ENCODE data around the gene ERAL1. TPM values are rescaled to one million over a fixed set of nuclear protein-coding genes. Genes with fewer than 3 reads are reported as not detected.
"Not testable (repeated sequence)": the region's sequence is repeated elsewhere in the genome, so short reads cannot be mapped to it uniquely, and the experiment has no call there.

ERAL1 gene
- total RNA-seq, 1 experiment from 2014 or later: 43.6 TPM

DNA sequence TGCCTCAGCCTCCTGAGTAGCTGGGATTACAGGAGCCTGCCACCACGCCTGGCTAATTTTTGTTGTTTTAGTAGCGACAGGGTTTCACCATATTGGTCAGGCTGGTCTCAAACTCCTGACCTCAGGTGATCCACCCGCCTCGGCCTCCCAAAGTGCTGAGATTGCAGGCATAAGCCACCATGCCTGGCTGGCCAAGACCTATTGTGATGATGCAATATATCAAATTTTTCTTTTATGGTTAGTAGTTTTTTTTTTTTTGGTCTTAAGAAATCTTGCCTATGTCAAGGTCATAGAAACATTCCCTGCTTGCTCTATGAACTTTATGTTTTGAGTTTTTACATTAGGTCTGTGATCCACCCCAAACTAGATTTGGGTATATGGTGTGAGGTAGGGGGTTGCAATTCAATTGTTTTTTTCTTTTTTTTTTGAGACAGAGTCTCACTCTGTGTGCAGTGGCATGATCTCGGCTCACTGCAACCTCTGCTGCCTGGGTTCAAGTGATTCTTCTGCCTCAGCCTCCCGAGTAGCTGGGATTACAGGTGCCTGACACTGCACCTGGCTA is 22.4 kb downstream of the ERAL1 start:
- not testable (repeated sequence) for DNase-seq (ENCODE audit: extremely low read depth, low read depth)

DNA sequence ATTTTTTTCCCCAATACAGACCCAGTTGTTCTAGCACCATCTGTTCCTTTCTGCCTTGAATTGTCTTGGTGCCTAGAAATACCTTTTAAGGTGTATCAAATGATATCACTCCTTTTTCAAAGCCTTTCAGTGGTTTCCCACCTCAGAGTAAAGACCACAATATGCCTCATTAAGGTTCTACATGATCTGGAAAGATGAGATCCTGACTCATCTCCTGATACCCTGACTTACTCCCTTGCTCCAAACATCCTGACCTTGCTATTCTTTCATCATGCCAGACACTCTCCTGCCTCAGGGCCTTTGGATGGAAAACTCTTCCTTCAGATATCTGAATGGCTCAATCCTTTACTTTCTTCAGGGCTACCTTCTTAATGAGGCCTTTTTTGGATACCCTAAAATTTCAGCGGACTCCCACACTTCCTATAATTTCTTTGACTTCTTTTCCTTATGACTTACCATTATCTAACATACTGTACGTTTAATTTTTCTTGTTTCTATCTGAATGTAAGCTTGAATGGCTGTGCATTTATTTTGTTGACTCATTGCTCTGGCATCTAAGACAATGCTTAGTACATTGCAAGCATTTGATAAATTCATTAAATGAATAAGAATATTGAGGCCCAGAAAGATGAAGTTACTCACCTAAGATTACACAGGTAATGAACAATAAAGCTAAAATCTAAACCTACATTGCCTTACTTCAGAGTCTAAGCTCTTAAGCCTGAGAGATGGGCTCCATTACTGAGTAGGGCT is 23.5 kb downstream of the ERAL1 start:
- no peak for DNase-seq (ENCODE audit: extremely low read depth, low read depth)

DNA sequence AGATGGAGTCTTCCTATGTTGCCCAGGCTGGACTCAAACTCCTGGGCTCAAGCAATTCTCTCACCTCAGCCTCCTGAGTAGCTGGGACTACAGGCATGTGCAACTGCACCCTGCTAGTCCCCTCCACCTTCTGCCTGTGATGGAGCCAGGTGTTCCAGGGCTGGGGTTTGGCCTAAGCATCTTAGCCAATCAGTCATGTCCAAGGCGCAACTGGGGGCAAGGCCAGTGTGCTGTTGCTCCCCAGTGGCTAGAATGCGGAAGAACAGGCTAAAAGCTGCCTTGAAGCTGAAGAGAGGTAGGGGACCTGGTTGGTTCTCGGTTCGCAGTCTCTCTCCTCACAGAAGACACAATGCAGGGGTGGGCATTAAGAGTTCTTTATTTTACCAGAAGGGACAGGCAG is 24.2 kb downstream of the ERAL1 start:
- peak; percentile 46 for DNase-seq (ENCODE audit: extremely low read depth, low read depth)

DNA sequence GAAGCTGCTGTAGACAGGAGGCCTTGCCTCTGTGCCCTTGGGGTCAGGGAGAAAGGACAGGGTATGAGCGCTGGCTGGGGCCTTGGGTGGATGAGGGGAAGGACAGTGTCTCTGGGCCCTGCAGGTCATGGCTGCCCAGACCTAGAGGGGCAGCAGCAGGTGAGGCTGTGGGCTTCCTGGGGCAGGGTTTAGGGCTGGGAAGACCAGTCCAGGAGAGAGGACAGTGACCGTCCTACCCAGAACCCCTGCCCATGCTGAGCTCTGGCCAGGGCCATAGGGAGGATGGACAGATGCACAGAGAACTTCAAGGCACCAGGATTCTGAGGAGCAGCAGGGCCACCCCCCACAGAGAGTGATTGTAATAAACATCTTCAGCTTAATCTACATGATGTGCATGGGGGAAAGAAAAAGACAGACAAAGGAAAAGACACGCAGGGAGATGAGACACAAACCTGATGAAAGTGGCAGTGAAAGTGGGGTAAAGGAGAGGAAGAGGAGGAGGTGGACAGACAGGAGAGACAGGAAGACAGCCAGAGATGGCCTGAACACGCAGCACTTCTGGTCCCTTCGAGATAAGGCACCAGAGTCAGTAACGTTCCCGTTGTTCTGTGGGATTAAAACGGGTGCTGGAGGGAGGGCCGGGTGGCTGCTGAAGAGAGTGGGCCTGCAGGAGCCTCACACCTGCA is 25.2 kb downstream of the ERAL1 start:
- DNase-seq (ENCODE audit: extremely low read depth, low read depth): no peak

DNA sequence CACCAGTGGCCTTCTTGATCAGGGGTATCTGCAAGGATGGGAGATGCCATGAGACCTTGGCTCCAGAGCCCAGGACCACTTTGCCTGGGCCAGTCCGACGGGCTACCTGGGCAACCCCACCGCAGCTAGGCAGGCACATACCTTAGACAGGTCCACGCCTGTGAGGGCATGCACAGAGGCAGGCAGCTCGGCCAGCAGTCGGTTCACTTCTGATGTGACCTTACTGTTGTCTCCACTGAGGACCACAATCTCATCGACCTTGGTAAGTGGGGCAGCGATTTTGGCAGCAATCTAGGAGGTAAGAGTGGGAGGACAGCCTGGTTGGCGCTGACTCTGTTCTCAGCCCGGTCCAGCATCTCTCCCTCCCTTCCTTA is 25.7 kb downstream of the ERAL1 start:
- DNase-seq (ENCODE audit: extremely low read depth, low read depth): no peak

DNA sequence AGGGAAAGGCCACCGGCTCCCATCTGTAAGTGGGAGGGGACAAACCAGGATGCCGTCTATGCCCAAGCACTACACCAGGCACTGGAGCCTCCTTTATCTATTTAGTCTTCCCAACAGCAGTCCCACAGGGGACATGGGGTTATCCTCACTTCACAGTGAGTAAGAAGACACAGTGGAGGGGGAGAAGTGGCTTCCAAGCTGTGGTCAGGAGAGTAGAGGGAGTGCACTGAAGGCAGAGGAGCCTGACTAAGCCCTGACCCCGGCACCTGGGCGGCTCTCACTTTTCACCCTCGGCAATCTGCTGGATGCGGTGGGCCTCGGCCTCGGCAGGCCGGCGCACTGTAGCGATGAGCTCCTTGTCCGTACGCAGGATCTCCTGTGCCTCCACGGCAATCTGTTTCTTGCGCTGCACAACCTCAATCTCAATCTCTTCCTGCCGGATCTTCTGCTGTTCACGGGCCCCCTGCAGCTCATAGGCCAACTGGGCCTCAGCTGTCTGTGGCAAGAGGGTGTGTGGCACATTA is 26.8 kb downstream of the ERAL1 start:
- no peak for DNase-seq (ENCODE audit: extremely low read depth, low read depth)

DNA sequence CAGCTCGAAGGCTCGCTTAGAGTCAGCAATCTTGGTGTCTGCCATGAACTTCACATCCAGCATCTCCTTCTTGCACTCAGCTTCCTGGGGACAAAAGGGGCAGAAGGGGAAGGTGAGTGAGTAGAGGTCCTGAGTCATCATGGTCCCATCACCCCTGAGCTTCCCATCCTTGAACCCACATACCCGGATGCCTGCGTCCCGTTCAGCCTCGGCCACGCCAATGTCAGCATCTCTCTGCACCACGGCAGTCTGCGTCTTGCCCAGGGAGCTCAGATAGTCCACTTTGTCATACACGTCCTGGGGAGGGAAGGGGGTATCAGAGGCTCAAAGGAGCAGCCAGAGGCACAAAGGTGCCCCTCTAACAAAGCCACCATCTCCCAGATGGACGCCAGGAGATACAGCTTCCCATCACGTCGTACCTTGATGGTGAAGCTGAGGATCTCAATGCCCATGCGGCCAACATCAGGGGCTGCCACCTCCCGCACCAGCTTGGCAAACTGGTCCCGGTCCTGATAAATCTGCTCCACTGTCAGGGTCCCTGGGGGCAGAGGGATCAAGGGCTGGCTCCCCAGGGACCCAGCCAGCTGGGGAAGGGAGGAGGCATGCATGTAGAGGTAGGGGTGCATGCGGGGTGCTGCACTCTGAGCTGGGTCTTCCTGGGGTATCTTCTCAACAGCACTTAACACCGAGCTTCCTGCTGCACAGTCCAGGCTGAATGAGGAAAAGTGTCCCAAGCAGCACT is 27.5 kb downstream of the ERAL1 start:
- no peak for DNase-seq (ENCODE audit: extremely low read depth, low read depth)

DNA sequence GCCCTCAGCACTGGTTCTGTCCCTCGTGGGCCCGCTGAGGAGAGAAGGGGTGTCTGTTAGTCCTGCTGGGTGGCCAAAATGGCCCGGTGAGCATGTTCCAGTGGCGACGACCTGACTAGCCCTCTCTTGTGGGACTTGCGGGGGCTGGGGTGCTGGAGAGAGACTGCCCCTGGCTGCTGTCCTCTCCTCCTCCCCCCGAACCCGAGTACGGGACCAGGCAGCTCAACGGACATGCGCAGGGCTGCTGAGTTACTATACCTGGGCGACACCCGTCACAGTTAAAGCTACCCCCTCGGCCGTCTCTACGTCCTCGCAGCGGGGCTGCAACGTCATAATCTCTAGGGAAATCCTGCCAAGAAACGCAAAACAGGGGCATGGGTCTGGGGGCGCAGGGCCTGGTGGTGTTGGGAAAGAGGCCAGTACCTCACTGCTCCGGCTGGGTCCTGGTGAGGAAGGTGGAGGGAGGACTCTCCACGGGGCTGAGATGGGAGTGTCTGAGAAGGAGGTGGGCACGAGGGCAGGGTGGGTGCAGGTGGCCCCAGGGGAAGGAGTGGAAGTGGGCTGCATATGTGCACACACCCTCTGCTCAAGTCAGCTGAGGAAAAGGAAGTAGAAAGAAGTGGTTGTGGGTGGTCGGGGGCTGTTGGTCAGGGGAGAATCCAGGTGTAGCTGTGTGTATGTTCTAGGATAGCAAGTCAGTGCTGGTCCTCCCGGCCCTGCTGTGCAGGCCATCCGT is 29.3 kb downstream of the ERAL1 start:
- no peak for DNase-seq (ENCODE audit: extremely low read depth, low read depth)

DNA sequence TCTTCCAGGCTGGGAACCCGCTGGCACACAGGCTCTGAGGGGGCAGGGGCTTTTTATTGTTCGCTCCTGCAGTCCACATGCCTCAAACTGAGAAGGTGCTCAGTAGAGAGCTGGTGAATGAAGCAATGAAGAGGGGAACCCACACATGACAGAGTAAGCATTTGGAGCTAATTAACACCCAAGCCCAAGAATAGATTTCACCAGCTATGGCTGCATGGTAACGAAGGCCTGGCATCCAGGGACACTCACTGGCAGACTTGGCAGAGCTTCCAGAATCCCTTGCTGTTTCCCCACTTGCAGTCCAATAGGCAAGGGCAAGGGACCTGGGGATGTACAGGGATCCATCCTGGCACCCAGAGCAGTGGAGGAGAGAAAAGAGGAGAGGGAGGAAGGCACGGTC is 30.5 kb downstream of the ERAL1 start:
- no peak for DNase-seq (ENCODE audit: extremely low read depth, low read depth)

DNA sequence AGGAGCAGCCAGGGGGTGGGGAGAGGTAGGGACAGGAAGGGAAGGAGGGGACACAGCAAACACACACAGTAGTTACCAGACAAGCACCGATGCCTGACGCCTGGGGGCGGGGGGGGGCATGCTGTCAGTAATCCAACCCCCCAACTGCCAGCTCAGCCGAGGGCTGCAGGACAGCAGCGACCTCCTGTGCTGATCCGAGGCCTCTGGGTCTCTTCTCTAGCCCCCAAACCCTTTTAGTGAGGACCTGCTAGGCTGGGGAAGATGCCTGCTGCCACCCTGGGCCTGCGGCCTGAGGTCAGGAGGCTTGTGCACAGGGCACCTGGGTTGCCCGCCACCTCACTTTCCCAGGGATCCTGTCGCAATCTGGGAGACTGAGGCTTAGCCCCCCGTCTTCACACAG is 31.1 kb downstream of the ERAL1 start:
- no peak for DNase-seq (ENCODE audit: extremely low read depth, low read depth)

DNA sequence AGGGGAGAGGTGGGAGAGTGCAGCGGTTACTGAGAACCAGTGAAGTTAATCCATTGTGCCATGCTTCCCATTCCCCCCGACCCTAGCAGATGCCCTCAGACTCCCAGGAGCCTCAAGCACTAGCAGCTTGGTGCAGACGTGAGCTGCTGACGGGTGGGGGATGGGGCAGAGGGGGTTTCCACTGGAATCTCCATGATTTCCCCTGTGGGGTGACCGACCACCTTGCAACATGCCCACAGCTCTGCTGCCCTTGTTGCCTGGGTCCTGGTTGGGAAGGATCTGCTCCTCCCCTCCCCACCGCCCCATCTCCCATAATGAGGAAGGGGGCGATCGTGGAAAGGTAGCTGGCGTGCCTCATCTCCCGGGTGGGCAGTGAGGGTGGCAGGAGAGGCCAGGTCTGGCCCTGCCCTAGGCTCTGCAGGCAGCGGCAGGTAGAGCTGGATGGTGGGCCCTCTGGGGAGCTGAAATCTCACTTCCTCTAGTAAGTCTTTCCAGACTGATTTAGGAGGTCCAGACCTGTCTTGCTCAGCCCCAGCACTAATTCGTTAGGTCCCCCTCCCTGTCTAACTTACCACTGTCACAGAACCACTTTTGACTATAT is 33.2 kb downstream of the ERAL1 start:
- DNase-seq (ENCODE audit: extremely low read depth, low read depth): no peak

DNA sequence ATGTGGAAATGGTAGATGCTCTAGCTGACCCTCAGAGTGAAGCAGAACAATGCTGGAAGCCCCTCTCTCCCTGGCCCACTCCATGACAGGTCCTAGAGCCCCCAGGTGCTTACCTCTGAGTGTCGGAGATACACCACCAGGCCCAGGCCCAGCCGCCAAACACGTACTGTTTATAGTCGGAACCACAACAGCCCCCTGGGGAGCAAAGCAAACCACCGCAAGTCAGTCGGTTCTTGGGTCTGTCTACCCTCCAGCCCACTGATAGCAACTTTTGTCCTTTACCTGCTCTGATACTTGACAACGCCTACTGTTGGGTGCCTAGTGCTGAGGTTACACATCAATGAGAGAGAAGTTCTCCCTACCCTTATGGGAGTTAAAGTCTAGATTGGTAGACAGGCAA is 34.0 kb downstream of the ERAL1 start:
- DNase-seq (ENCODE audit: extremely low read depth, low read depth): no peak

DNA sequence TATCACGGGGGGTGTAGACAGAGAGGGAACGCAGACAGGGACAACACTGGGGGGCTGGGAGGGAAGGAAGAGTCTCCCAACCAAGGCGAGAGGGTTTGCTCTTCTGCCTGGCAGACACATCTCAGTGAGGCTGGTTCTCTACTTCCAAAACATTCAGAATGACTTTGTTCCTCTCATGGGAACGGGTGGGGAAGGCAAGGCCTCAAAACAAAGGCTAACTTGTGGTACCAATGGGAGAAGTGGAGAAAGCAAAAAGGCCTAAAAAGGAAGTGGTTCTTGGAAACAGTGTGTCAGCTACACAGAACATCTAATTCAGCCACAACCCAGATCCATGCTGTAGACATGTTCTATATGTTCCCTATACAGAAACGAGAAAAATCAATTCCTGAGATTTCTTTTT is 35.2 kb downstream of the ERAL1 start:
- DNase-seq (ENCODE audit: extremely low read depth, low read depth): no peak

DNA sequence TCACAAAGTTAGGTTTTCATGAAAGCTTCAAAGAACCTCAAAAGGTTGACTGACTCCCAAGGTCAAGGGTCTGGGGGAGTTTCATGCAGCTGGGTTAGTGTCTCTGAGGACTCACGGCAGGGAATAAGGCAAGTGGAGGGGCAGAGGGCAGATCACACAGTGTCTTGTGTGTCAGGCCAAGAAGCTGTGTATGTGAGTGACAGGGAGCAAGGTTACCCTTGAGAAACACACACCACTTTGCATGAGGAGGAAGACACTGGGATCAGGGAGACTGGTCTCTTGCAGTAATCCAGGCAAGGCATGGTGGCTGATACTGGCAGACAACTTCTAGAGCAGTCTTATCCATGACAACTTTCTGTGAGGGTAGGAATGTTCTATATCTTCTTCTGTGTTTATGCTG is 36.4 kb downstream of the ERAL1 start:
- DNase-seq (ENCODE audit: extremely low read depth, low read depth): no peak

DNA sequence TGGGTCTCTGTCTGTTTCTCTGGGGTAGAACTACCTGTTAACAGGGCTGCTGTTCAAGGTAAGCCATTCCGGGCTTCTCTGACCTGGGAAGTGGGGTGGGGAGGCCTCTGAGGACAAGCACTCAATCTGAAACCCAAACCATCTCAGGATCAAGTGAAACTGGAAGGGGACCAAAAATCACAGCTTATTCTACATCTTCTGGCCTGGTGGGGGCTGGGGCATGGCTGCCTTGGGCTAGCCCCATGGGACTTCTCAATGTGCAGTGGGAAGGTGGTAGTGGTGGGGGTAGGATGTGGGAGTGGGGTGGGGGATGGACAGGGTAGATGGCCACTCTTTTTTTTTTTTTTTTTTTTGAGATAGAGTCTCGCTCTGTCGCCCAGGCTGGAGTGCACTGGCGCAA is 37.2 kb downstream of the ERAL1 start:
- no peak for DNase-seq (ENCODE audit: extremely low read depth, low read depth)

DNA sequence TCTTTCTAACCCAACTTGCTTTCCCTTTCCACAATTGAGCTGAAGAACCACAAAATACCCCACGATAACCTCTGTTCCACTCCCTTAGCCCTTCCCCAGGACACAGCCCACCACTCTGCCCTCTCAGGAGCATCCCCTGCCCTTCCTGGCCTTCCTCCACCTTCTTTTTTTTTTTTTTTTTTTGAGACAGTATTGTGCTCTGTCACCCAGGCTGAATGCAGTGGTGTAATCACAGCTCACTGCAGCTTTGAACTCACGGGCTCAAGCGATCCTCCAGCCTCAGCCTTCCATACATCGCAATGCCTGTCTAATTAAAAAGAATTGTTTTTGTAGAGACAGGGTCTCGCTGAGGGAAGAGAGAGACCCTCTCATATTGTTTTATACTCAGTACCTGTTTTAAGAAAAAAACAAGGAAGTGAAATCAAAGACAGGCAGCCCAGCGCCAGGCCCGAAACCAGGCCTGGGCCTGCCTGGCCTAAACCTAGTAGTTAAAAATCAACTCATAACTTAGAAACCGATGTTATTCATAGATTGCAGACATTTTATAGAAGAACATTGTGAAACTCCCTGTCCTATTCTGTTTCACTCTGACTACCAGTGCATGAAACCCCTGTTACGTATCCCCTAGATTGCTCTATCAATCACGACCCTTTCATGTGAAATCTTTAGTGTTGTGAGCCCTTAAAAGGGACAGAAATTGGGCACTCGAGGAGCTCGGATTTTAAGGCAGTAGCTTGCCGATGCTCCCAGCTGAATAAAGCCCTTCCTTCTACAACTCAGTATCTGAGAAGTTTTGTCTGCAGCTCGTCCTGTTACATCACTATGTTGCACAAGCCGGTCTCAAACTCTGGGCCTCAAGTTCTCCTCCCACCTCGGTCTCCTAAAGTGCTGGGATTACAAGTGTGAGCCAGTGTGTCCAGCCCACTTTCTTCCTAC is 38.7 kb downstream of the ERAL1 start:
- DNase-seq (ENCODE audit: extremely low read depth, low read depth): not testable (repeated sequence)

DNA sequence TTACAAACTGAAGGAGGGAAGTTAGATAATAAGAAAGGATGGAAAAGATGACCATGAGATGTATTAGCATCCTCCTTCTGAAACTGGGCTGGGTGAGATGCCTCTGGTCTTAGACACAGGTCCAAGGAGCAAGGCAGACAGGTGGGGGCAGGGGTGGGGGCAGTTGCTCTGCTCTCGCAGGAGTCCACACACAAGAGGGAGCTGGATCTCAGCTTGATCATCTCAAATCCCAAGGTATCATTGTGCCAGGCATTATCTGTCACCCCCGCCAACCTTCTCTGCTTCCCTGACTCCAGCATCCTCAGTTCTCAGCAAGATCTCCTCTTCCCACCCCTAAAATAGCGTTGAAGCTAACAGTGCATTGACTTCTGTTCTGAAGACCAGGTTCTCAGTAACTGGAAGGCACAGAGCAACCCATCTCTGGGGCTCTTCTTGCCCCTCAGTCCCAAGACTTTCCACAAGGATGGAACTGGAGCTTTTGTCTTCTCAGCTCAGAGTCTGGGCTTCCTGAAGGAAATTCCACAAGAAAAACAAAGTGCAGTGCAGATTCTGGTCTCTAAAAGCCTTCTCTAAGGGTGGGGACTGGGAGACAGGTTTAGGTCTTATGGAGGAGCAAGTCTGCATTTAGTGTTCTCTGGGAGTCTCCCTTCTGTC is 41.1 kb downstream of the ERAL1 start:
- DNase-seq (ENCODE audit: extremely low read depth, low read depth): no peak

DNA sequence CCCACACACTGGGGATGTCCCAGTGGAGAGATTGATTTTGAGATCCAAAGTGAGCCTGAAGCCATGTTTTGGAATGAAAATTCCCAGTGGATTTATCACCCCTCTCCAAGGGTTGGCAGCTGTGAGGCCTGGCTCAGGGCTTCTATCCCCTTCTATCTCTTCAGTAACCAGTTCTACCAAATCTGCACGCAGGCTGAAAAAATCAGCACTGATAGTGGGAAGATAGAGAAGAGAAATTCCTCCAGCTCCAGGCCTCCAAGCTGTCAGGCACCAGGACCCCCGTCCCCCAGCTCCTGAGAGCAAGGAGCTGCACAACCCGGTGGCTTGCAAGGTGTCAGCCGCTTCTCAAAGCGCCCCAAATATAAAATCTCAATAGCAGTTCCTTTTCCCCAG is 41.7 kb downstream of the ERAL1 start:
- no peak for DNase-seq (ENCODE audit: extremely low read depth, low read depth)
